Measurements from ENCODE around the gene SNRPB2.
A peak's percentile ranks its signal among the peaks of the same experiment; 100 is the strongest.

Gene SNRPB2

DNA sequence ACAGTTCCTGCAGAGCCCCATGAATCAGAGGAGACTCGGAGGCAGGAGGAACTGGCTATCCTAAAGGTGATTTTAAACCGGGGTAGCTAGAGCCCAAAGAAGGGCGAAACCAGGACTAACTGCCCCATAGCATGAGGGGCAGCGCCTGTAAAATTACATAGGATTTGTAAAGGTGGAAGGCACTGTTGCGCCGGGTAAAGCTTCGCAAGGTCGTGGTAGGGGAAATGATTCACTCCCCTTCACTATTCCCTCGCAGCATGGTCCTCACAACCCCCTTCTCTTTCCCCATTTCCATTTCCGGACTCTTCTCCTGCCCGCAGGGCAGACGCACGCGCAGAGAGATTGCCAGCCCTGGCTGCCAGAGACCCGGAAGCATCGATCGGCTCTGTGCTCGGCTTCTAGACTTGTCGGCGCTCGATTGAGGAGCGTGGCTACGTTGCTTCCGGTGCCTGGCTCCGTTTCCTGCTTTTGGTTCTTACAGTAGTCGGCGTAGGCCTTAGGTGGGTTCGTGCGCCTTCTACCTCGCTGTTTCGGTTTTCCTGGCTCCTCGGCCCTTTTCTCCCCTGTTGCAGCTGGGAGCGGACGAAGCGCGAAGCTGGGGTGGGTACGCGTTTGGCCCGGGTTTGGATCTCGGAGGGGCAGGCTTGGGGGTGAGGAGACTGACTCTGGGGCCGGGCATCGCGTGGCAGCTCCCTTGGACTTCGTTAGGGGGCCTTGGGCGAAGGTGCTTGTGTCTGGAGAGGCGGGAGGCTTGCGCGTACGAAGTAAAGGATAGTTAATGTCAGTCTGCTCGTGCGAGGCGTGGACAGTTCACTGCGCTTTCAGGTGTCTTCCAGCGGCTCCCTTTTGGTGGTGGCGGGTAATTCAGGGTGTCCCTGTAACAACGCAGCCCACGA, at the start of gene SNRPB2:
Gene SNRPB2 (plus strand): TSS at position 462 of the 896 bp plus-strand sequence. CDS start 1,677 bp downstream, outside the sequence.
- peak; percentile 83 for DNase-seq (ENCODE audit: low read depth, low spot score)

DNA sequence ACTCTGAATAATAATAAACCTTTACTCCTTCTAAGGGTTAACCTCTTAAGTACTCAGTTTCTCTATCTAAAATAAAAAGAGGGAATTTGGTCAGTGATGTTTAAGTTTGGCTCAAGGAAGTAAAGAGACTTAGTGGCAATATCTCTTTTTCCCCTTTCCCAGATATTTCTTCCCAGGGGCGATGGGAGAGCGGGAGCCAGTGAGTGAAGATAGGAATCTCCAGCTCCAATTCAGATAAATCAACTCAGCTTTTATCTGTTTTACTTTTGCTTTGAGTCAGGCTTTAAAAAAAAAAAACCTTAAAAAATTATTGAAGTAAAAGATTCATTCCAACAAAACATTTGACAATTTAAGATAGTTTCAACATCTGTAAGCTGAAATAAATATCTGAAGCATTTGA, 45.4 kb upstream of the SNRPB2 start:
- no peak for DNase-seq (ENCODE audit: low read depth, low spot score)

DNA sequence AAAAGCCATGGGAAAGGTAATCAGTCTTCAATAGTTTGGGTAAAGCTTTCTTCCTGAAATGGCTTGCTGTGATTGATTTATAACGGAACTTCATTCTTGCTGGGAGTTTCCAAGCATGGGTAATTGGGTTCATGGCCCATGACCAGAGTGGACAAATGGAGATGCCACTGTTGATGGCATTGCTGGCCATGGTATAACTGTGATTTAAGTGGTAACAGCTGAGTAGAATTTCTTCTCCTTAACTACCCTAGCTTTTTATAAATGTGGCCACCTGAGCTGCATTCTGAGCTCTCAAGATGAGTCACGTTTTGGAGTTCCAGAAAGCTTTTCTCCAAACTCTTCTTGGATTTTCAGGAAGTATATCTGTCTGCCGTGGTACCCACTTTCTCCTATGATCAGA, 39.9 kb upstream of the SNRPB2 start:
- DNase-seq (ENCODE audit: low read depth, low spot score) = no peak

DNA sequence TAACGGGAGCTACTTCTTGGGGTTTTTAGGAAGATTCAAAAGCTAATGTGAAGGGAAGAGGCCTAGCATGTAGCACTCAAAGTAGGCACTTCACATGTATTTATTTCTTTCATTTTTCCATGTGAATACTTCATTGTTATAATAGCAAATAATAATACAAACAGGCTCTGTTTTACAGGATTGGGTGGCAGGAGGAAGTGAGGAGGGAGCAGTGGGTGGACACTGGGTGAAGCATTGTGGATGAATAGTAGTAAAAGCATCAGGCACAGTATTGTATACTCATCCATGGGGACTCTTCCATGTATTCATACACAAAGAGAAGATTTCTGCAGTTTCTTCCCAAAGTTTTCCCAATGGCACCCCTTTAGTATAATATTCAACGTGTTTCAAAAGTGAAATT, 38.4 kb upstream of the SNRPB2 start:
- DNase-seq (ENCODE audit: low read depth, low spot score) = no peak

DNA sequence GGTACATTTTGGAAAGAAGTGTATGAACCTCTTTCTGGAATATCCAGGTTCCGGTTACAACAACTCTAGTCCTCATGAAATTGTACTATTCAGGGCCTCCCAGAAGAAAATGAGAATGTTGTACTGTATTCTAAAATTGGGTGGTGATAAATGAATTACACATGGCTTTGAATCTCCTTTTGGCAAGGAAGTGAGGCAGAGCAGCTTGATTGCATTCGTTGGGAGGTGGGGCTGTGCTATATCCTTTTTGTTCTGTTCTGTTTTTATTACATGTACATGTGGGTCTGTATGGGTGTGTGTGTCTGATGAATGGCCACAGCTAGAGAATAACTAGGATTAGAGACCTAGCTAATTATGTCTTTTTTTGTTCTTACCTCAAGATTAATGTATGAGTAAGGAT, 37.8 kb upstream of the SNRPB2 start:
- DNase-seq (ENCODE audit: low read depth, low spot score) = no peak

DNA sequence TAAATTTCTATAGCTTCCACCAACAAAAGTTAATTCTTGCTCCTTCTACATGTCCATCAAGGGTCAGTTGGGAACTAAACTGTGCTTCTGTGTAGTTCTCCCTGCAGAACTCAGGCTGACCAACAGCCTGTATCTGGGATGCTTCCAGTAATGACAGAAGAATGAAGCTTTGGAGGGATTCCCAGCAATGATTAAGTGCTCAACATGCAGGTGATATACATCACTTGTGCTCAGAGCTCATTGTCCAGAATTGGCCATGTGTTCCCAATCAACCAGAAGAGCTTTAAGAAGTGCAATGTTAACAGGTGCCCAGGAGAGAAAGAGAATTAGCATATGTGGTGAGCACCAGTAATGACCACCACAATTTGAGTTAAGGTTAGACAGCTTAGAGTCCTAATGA, 37.4 kb upstream of the SNRPB2 start:
- no peak for DNase-seq (ENCODE audit: low read depth, low spot score)

DNA sequence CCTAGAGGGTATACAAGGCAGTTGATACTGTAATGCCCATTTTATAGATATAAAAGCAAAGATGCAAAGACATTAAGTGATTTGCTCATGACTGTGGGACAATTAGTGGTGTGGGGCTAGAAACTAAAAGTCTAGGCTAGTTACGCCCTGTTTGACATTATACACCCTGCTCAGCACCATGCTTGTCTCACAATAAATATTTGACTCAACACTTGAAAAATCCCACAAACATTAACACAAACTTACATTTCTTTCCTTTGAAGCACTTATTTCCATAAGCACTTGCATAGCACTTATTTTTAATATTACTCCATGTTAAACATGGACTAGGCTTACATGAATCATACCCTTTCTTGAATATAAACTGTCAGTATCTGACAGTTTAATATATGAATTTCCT, 36.5 kb upstream of the SNRPB2 start:
- DNase-seq (ENCODE audit: low read depth, low spot score) = no peak

DNA sequence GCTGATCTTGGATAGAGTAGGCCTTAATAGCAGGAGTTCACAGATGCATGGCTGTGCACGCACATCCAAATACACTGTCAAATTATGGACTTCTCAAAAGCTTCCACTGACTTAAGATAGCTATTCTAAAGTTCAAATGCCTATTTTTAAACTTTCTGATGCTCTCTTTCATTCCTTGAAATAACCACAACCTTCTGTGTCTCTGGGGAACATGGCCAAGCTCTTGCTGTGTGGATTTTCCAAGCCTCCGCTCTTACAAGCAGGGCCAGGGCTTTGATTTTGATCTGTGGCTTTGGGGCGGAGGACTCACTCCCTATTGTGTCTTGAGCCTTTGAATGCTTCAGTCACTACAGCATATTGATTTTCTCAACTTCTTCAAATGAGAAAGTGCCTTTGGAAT, 35.7 kb upstream of the SNRPB2 start:
- DNase-seq (ENCODE audit: low read depth, low spot score) = no peak

DNA sequence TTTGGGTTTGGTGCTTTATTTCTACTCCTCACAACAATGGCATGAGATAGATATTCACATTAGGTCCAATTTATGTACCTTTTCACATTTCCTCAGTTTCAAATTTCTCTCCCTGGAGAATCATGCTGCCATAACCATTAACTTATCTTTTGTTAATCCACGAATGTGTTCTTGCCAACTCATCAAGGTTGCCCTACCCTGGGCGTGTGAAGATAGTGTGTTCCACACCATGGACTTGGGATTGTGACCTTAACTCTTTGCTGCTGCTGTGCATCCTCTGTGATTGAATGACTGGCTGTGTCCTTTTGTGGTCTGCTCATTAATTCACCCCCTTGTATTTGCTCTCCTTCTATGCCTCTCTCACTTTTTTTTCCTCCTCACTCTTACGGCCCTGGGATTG, 34.2 kb upstream of the SNRPB2 start:
- DNase-seq (ENCODE audit: low read depth, low spot score) = no peak

DNA sequence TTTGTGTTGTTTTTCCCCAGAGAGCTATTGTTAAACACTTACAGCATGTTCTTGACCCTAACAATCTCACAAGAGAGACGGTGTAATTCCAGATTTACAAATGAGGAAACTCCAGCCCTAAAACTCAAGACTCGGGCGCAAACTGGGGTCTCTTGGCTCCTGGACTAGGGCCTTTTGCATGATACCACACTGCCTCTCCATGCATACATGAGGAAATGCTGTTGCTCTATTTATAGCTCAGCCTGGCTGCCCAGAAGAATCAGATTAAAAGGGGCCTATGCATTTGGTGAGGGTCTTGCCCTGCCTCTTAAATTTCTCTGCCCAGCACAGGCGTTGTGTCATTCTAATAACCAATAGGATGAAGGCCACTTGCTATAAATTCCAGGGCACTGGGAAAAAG, 30.5 kb upstream of the SNRPB2 start:
- no peak for DNase-seq (ENCODE audit: low read depth, low spot score)

DNA sequence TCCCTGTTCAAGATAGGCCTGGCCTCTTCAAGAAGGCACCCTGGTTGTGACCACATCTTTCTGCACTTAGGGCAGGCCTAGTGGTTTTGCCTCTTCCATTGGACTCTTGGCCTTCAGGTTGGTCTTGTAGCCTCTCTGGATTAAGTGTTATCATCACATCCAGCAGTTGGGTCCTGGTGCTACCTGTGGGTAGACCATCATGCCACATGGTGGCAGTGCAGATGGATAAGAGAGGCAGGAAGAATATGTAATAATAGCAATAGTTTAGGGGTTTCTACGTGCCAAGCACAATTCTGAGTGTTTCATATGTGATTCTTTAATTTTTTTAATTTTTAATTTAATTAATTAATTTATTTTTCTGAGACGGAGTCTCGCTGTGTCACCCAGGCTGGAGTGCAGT, 28.5 kb upstream of the SNRPB2 start:
- no peak for DNase-seq (ENCODE audit: low read depth, low spot score)

DNA sequence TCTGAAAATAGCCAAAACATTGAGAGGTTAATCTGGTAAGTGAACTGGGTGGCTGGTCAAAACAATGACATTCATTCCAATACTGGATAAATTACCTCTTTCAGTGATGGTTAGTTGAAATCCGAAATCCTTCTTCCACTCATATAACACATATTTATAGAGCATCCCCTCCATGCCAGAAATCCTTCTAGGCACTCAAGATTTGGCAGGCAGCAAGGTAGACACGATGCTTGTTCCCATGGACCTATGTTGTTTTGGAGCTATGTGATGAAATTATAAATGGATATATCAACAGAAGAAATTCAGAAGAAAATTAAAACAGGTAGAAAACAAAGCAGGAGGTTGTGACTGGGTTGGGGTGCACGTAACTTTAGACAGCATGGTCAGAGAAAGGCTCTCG, 26.3 kb upstream of the SNRPB2 start:
- DNase-seq (ENCODE audit: low read depth, low spot score) = no peak

DNA sequence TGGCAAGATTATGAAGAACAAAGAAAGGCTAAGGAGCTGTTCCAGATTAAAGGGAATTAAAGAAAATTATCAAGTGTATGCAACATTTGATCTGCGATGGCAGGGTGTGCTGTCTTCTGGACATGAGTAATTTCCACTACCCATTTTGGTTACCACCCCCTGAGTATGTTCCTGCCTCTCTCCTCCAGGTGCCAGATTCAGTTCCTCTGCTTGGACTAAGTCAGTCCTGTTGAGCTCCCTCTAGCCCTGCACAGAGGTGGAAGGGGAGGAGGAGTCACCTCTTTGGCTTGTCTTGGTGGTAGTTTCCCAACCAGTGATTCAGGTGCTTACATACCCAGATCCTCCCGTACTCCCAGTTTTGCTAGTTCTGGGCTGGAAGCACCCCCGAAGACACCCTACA, 22.2 kb upstream of the SNRPB2 start:
- no peak for DNase-seq (ENCODE audit: low read depth, low spot score)

DNA sequence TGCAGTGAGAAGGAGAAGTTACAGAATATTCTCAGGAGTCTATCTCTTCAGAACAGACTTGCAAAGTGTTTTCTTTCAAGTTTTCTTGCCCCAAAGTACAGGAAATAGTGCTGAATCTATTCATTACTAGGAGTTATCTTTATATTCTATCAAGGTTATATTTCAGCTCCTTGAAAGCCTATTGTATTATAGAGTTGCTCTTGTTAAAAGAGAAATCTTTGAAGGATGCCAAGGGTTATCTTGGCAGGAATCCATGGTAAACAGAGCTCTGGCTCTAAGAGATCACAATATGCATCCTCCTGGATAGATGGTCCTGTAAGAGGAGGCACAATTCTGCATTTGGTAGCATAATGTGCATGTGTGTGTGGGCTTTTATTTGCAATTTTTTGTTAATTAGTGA, 21.2 kb upstream of the SNRPB2 start:
- no peak for DNase-seq (ENCODE audit: low read depth, low spot score)

DNA sequence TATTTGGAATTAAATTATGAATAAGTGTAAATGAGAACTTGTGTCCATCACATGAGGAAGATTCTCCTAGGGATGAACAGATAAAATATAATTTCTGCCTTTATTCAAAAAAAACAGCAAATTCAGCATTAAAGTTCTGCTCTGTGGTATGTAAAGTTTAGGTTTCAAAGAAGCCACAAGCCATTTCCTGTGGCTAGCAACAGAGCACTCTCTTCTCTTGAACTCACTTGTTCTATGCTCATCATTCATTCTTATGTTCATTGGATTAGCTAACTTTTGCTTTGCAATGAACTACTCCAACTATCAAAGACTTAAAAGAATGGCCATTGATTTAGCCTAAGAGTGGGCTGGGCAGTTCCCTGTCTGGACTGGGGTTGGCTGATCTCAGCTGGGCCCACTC, 20.8 kb upstream of the SNRPB2 start:
- DNase-seq (ENCODE audit: low read depth, low spot score) = no peak

DNA sequence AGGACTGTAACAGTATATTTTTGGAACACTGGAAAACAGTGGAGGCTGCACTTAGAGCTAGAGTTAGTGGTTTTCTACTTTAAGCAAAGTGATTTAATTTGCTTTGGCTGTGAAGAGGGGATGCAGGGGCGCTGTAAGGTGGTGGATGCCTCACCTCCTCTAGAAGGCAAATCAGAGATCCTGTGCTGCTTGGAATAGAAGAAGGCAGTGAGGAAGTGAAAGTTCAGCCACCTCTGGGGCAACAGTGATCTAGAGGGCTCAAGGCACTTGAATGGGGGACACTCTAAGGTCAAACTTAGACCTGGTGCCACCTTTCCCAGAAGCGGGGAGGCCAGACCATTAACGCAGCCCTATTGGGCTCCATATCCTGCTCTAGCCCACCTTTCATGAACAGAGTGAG, 19.0 kb upstream of the SNRPB2 start:
- DNase-seq (ENCODE audit: low read depth, low spot score) = no peak

DNA sequence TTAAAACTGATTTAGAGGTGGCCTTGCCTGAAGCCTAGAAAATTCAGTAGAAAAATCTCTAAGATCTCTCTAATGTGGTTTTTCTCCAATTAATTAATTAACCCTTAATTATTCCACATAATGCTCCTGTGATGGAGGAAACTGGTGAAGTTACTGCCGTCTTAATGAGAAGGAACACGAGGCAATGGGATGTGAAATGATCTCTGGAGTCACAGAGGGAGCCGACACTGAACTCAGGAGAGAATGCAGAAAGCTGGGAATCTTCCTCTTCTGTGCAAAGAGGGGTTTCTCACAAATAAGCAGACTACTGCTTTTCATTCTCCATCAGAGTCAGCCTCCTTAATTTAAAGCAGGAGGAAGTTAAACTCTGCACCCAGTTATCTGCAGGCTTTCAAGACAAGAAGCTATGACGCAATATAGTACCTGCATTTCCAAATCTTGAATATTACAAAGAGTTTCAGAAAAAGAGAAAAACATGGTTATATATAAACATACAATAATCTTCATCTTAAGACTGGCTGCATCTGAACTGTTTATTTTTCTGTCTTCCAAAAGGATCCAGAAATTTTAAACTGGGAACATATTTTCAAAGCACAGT, 18.1 kb upstream of the SNRPB2 start:
- no peak for DNase-seq (ENCODE audit: low read depth, low spot score)

DNA sequence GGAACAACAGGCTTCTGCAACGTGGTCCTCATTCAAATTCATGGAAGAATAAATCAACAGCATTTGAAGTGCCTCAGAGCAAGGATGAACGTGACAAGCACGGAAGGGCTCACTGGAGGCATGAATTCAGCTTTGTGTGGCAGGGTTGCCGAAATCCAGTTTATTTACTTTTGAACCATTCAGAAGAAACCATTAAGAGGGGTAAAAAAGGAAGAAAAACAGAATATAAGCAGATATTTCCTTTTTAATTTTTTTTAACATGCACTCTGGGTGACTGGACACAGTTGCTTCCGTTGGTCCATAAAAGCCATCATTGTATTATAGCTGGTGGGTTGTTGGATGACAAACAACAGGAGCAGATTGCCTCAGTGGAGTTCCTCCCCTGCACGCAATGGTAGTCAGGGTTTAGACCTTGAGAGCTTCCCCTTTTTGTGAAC, 17.3 kb upstream of the SNRPB2 start:
- DNase-seq (ENCODE audit: low read depth, low spot score) = no peak

DNA sequence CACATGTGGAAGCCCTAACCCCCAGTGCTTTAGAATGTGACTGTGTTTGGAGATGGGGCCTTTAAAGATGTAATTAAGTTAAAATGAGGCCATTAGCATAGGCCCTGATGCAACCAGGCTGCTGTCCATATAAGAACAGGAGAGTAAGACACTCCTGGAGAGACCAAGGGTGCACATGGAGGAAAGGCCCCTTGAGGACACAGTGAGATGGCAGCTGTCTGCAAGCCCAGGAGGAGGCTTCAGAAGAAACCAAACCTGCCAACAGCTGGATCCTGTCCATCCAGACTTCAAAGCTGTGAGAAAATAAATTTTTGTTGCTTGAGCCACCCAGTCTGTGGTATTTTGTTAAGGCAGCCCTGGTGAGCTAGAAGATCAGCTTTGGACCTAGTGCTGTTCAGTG, 16.8 kb upstream of the SNRPB2 start:
- no peak for DNase-seq (ENCODE audit: low read depth, low spot score)

DNA sequence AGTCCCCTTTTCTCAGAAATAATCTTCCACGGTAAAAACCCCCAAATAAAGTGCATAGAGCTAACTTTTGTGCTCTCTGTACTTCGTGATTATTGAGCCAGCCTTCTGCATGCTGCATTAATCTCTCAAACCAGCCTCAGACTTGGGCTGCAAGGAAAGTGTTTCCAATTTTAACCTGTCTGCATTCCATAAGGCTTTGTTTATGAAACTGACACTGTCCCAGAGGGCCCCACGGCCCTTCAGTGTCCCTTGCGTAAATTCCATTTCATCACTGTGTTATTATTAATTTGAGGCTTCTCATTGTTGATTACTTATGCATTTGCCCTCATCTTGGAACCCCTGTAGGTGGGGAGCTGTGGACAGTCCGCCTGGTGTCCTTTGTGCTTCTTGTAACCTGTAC, 15.6 kb upstream of the SNRPB2 start:
- DNase-seq (ENCODE audit: low read depth, low spot score) = no peak

DNA sequence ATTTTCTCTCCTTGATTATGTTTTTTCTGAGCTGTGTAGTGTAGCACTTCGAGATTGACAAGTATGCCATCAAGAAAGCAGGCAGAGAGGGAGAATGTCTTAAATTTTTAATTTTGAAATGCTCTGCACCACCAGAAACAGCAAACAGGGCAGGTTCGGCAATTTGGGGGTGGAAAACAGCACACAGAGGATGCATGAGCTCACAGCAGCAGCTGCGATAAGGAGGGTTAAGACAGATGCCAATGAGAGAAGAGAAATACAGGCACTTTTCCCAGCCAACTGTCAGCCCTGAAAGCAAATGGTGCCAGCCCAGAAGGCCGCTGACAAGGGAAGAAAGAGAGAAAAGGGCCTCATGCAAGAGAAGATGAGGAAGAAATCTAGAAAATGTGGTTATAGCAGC, 15.1 kb upstream of the SNRPB2 start:
- no peak for DNase-seq (ENCODE audit: low read depth, low spot score)

DNA sequence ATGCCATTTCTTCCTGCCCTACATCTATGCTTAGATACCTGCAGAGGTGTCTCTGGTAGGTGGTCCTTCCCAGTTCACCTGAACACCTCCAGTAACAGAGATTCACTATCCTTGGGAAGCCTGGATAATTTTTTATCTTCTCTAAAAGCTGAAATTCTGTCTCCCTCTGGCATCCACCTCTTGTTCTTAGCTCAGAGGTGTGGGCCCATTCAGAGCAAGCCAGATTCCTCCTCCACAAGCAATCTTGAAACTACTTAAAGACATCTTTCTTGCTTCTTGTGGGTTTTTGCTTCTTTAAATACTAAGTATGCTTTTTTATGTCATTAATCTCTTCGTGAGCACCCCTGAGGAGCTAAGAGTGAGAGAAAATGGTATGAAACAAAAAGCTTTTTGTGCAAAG, 10.4 kb upstream of the SNRPB2 start:
- no peak for DNase-seq (ENCODE audit: low read depth, low spot score)

DNA sequence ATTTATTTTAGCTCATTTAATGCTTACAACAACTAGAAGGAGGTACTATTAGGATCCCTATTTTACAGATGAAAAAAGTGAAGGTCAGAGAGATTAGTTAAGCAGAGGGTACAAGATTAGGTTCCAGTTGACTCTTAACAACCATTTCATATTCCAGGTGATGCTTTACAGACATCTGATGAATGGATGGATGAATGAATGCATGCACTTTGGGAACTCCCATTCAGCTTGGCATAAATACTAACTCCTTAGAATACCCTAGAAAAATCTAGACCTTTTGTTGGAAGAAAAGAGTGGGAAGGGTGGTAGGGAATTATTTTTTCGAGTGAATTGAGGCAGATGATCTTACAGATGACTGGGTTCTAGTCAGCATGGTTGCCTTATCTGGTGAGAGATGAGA, 746 bp upstream of the SNRPB2 start:
- no peak for DNase-seq (ENCODE audit: low read depth, low spot score)
